Stimulated activated naive CD4-positive, alpha-beta T cell (primary cell): ENCODE results near the gene PDPK1.
A peak's percentile ranks its signal among the peaks of the same experiment; 100 is the strongest.
"Not testable (repeated sequence)": the region's sequence is repeated elsewhere in the genome, so short reads cannot be mapped to it uniquely, and the experiment has no call there.

Source experiments
- DNase-seq, 6 experiments: peaks; one replicate each; lab custom pipeline; 2025; lab: John Stamatoyannopoulos, UW

The PDPK1 gene

GRCh38 chr16:2523801-2524231, 14.0 kb upstream of the PDPK1 start:
- DNase-seq: no peak

GRCh38 chr16:2524339-2524938, 13.4 kb upstream of the PDPK1 start:
- DNase-seq: no peak

- no peak for DNase-seq
Observed at GRCh38 chr16:2526135-2526534, 11.7 kb upstream of the PDPK1 start.

- DNase-seq: no peak
Observed at GRCh38 chr16:2527071-2527783, 10.6 kb upstream of the PDPK1 start.

- DNase-seq: no peak
Observed at GRCh38 chr16:2527784-2528100, 10.1 kb upstream of the PDPK1 start.

- DNase-seq: no peak
Observed at GRCh38 chr16:2528161-2529060, 9.4 kb upstream of the PDPK1 start.

GRCh38 chr16:2529061-2529931, 8.5 kb upstream of the PDPK1 start:
- DNase-seq: no peak

GRCh38 chr16:2529961-2530628, 7.7 kb upstream of the PDPK1 start:
- no peak for DNase-seq

GRCh38 chr16:2530629-2531318, 7.0 kb upstream of the PDPK1 start:
- DNase-seq: no peak

GRCh38 chr16:2531371-2531695, 6.5 kb upstream of the PDPK1 start, which contains the start of gene CEMP1:
CEMP1 (minus strand) TSS chr16:2531408; CDS start chr16:2531073, 335 bp downstream.
- DNase-seq: no peak

GRCh38 chr16:2531696-2532493, 5.9 kb upstream of the PDPK1 start:
- peak; percentile 91 to 97 (median 93) for DNase-seq

GRCh38 chr16:2532494-2533141, 5.2 kb upstream of the PDPK1 start:
- peak; percentile 52 to 86 (median 72) for DNase-seq

GRCh38 chr16:2533142-2533755, 4.6 kb upstream of the PDPK1 start:
- DNase-seq: not testable (repeated sequence)

GRCh38 chr16:2533912-2534311, 3.9 kb upstream of the PDPK1 start:
- DNase-seq: no peak

- DNase-seq: not testable (repeated sequence)
Observed at GRCh38 chr16:2534335-2534734, 3.5 kb upstream of the PDPK1 start.

- no peak for DNase-seq
Observed at GRCh38 chr16:2535625-2536013, 2.2 kb upstream of the PDPK1 start.

GRCh38 chr16:2539192-2539844, 1.5 kb downstream of the PDPK1 start:
- not testable (repeated sequence) for DNase-seq

- DNase-seq: not testable (repeated sequence)
Observed at GRCh38 chr16:2539845-2540458, 2.1 kb downstream of the PDPK1 start.
